Neural progenitor cell (in vitro differentiated cells): ENCODE data around the gene CMYA5. TPM values are rescaled to one million over a fixed set of nuclear protein-coding genes. Genes with fewer than 3 reads are reported as not detected.
"Not testable (repeated sequence)": the region's sequence is repeated elsewhere in the genome, so short reads cannot be mapped to it uniquely, and the experiment has no call there.

Source experiments
- DNase-seq: peaks from one replicate; pipeline ENCODE4 v3.0.0-alpha.2; 2016; ENCODE audit warnings: low spot score
- H2AFZ ChIP-seq: fragments of 200-600 bp; sonication (generic); replicated peaks from 2 replicates; pipeline ENCODE4 v1.6.1; 2016; ENCODE audit warnings: antibody characterized with exemption
- H3F3A ChIP-seq: fragments of 200-600 bp; sonication (generic); 2 replicates; pipeline ENCODE4 v1.6.1; 2016; ENCODE audit warnings: antibody characterized with exemption, low read depth
- H3K27ac ChIP-seq: fragments of 200-600 bp; sonication (generic); 2 replicates; pipeline ENCODE4 v1.5.1; 2016; ENCODE audit warnings: mild to moderate bottlenecking
- H3K27me3 ChIP-seq: fragments of 200-600 bp; sonication (generic); 2 replicates; pipeline ENCODE4 v1.6.1; 2016; ENCODE audit warnings: mild to moderate bottlenecking, moderate library complexity
- H3K36me3 ChIP-seq: fragments of 200-600 bp; sonication (generic); 2 replicates; pipeline ENCODE4 v1.5.1; 2016
- H3K4me1 ChIP-seq: fragments of 200-600 bp; sonication (generic); 2 replicates; pipeline ENCODE4 v1.6.1; 2016; ENCODE audit warnings: mixed run types
- H3K4me2 ChIP-seq: fragments of 200-600 bp; sonication (generic); 2 replicates; pipeline ENCODE4 v1.6.1; 2016
- H3K4me3 ChIP-seq: fragments of 200-600 bp; sonication (generic); 2 replicates; pipeline ENCODE4 v1.5.1; 2016
- H3K79me2 ChIP-seq: fragments of 200-600 bp; sonication (generic); 2 replicates; pipeline ENCODE4 v1.6.1; 2016; ENCODE audit warnings: low read depth
- H3K9ac ChIP-seq: fragments of 200-600 bp; sonication (generic); 2 replicates; pipeline ENCODE4 v1.6.1; 2016
- H3K9me3 ChIP-seq: fragments of 200-600 bp; sonication (generic); 2 replicates; pipeline ENCODE4 v1.5.1; 2016; ENCODE audit warnings: low read depth
- H4K20me1 ChIP-seq: fragments of 200-600 bp; sonication (generic); 2 replicates; pipeline ENCODE4 v1.6.1; 2016; ENCODE audit warnings: low read depth
- H3K27ac Mint-ChIP-seq: 3 replicates; pipeline ENCODE4 v1.8.0; 2021; ENCODE audit warnings: mixed read lengths
- H3K27me3 Mint-ChIP-seq: 2 replicates; pipeline ENCODE4 v1.8.0; 2022; ENCODE audit warnings: low read depth, mild to moderate bottlenecking, inconsistent platforms, moderate library complexity, mixed read lengths; ENCODE audit not compliant: insufficient read depth
- H3K36me3 Mint-ChIP-seq: 3 replicates; pipeline ENCODE4 v1.8.0; 2021; ENCODE audit warnings: mixed read lengths
- H3K4me1 Mint-ChIP-seq: 3 replicates; pipeline ENCODE4 v1.8.0; 2021; ENCODE audit warnings: mixed read lengths
- H3K4me3 Mint-ChIP-seq: 3 replicates; pipeline ENCODE4 v1.8.0; 2021; ENCODE audit warnings: mild to moderate bottlenecking, moderate library complexity, mixed read lengths
- H3K9me3 Mint-ChIP-seq: 3 replicates; pipeline ENCODE4 v1.8.0; 2020; ENCODE audit warnings: mixed read lengths
- CTCF ChIP-seq: fragments of 200-600 bp; sonication (generic); IDR thresholded peaks from 2 replicates; pipeline ENCODE4 v1.5.1; 2017; ENCODE audit warnings: antibody characterized with exemption, mild to moderate bottlenecking
- EZH2 ChIP-seq: fragments of 200-600 bp; sonication (generic); IDR thresholded peaks from 2 replicates; pipeline ENCODE4 v1.6.1; 2017; ENCODE audit warnings: antibody characterized with exemption, mild to moderate bottlenecking, moderate library complexity
- EZH2phosphoT487 ChIP-seq: fragments of 200-600 bp; sonication (generic); IDR thresholded peaks from 2 replicates; pipeline ENCODE4 v1.6.1; 2017; ENCODE audit warnings: antibody characterized with exemption
- total RNA-seq: library from RNA; depleted of rRNA; stranded (reverse); fragments of >200 nt; gene quantifications from 2 replicates; pipeline ENCODE4 v1.2.3, GENCODE V29; 2015; ENCODE audit warnings: low replicate concordance

The CMYA5 gene
- total RNA-seq, 1 donor from 2014 or later: 3.5 TPM

- no peaks in the 10 kb centered on the region for H3K36me3 ChIP-seq
- no peaks in the 10 kb centered on the region for H3F3A ChIP-seq
- Mint-ChIP-seq H3K36me3 (no peaks in the 10 kb centered on the region), H3K4me3 (no peak overlapping the region), H3K9me3 (peaks cover 5% of the 10 kb centered on the region), H3K27ac (no peak overlapping the region), H3K27me3 (peaks cover 2% of the 10 kb centered on the region), H3K4me1 (no peaks in the 10 kb centered on the region)
- no peaks in the 10 kb centered on the region for H3K4me1 ChIP-seq
- H3K4me3 ChIP-seq: no peak overlapping the region
- no peaks in the 10 kb centered on the region for H3K79me2 ChIP-seq
- H3K4me2 ChIP-seq: no peak overlapping the region
- H2AFZ ChIP-seq: no peak overlapping the region
- no peak overlapping the region for H3K27ac ChIP-seq
- no peaks in the 10 kb centered on the region for H3K9me3 ChIP-seq
- no peak for TF ChIP-seq CTCF
- TF ChIP-seq EZH2phosphoT487: no peak
- no peak for TF ChIP-seq EZH2
- no peaks in the 10 kb centered on the region for H3K27me3 ChIP-seq
- H3K9ac ChIP-seq: no peak overlapping the region
- H4K20me1 ChIP-seq: no peaks in the 10 kb centered on the region
- no peak for DNase-seq
Measured at GRCh38 chr5:79705632-79706031, 16.0 kb downstream of the CMYA5 start.

GRCh38 chr5:79706317-79706716 lies 16.7 kb downstream of the CMYA5 start:
- H3F3A ChIP-seq, H3K79me2 ChIP-seq, H3K4me1 Mint-ChIP-seq, H3K36me3 Mint-ChIP-seq, H3K9me3 ChIP-seq, H3K27me3 Mint-ChIP-seq, H3K9me3 Mint-ChIP-seq, H3K4me3 Mint-ChIP-seq, H3K36me3 ChIP-seq, H2AFZ ChIP-seq, H3K4me2 ChIP-seq, H3K9ac ChIP-seq, H3K4me1 ChIP-seq, DNase-seq, H3K27ac Mint-ChIP-seq, H4K20me1 ChIP-seq, H3K27me3 ChIP-seq, H3K27ac ChIP-seq, H3K4me3 ChIP-seq: not testable (repeated sequence)

- TF ChIP-seq EZH2phosphoT487 (no peak), EZH2 (no peak), CTCF (no peak)
- H3K4me1 ChIP-seq: no peaks in the 10 kb centered on the region
- Mint-ChIP-seq H3K9me3 (peaks cover 5% of the 10 kb centered on the region), H3K27me3 (peaks cover 2% of the 10 kb centered on the region), H3K4me3 (no peak overlapping the region), H3K27ac (no peak overlapping the region), H3K4me1 (no peaks in the 10 kb centered on the region), H3K36me3 (no peaks in the 10 kb centered on the region)
- H3K9ac ChIP-seq: no peak overlapping the region
- no peak overlapping the region for H3K27ac ChIP-seq
- no peak overlapping the region for H2AFZ ChIP-seq
- H3K4me2 ChIP-seq: no peak overlapping the region
- no peaks in the 10 kb centered on the region for H4K20me1 ChIP-seq
- H3F3A ChIP-seq: no peaks in the 10 kb centered on the region
- no peak for DNase-seq
- no peaks in the 10 kb centered on the region for H3K79me2 ChIP-seq
- H3K9me3 ChIP-seq: no peaks in the 10 kb centered on the region
- no peaks in the 10 kb centered on the region for H3K27me3 ChIP-seq
- no peaks in the 10 kb centered on the region for H3K36me3 ChIP-seq
- no peak overlapping the region for H3K4me3 ChIP-seq
Measured at GRCh38 chr5:79707535-79707934, 17.9 kb downstream of the CMYA5 start.

GRCh38 chr5:79712741-79713140 lies 23.1 kb downstream of the CMYA5 start:
- H3K27me3 Mint-ChIP-seq: no peaks in the 10 kb centered on the region
- no peaks in the 10 kb centered on the region for H3K36me3 ChIP-seq
- H3K4me1 ChIP-seq: no peaks in the 10 kb centered on the region
- H3K4me3 Mint-ChIP-seq: no peak overlapping the region
- no peaks in the 10 kb centered on the region for H3F3A ChIP-seq
- H3K4me3 ChIP-seq: no peak overlapping the region
- H3K4me1 Mint-ChIP-seq: no peaks in the 10 kb centered on the region
- H3K27me3 ChIP-seq: no peaks in the 10 kb centered on the region
- H3K79me2 ChIP-seq: no peaks in the 10 kb centered on the region
- H4K20me1 ChIP-seq: no peaks in the 10 kb centered on the region
- H3K4me2 ChIP-seq: no peak overlapping the region
- DNase-seq: no peak
- H3K9me3 Mint-ChIP-seq: peaks cover 2% of the 10 kb centered on the region
- no peaks in the 10 kb centered on the region for H3K9me3 ChIP-seq
- TF ChIP-seq CTCF (no peak), EZH2phosphoT487 (no peak), EZH2 (no peak)
- no peaks in the 10 kb centered on the region for H3K36me3 Mint-ChIP-seq
- H2AFZ ChIP-seq: no peak overlapping the region
- H3K9ac ChIP-seq: no peak overlapping the region
- H3K27ac Mint-ChIP-seq: no peak overlapping the region
- H3K27ac ChIP-seq: no peak overlapping the region
